Measurements from ENCODE around the gene ALDH7A1. TPM values are rescaled to one million over a fixed set of nuclear protein-coding genes. Genes with fewer than 3 reads are reported as not detected.

Gene ALDH7A1
- total and polyA plus RNA-seq, 8 donors: 15.9 to 28.7 (median 22.7) TPM

DNA sequence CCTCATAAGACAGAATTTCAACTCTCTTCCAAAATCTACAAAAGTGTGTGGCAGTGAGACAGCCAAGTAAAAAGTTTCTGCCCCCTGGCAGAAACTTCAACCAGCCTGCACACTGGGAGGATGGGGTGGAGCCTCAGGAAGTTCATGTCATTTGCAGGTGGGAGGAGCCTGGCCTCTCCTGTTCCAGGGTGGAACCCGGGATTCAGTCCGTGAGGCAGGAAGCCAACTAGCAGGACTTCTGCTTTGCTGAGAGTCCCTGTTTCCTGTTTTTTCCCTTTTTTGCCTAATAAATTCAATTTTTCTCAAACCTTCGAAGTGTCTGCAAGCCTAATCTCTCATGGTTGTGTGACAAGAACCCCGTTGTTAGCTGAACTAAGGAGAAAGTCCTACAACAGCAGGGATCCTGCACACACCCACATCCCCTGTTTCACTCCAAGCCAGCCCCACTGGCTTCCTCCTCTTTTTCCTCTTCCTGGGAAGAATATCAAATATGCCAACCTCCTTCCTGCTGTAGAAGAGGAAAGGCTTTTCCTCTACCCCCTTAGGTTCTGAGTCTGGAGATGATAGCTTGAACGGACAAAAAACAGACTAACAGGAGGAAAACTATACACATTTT lies 69.3 kb downstream of the ALDH7A1 start:
- H3K36me3 ChIP-seq: no peaks in the 10 kb centered on the region
- WGBS, 2 donors: 47 to 58% methylated on average over 5 of the region's 5 CpGs
- H3K4me1 ChIP-seq: peaks cover 0 to 4% (median 0%) of the 10 kb centered on the region in 3 donors
- FAIRE-seq (no peak), DNase-seq (peak in 1 of 6 donors; percentile 31), ATAC-seq (peak in 3 of 4 donors; percentile 29 to 53 (median 42))
- intact Hi-C loops (cut with DNase I): no loop called here
- H3K9me3 ChIP-seq: no peaks in the 10 kb centered on the region
- H3K27me3 ChIP-seq: no peaks in the 10 kb centered on the region
- H3K4me3 ChIP-seq: no peak overlapping the region
- TF ChIP-seq, protein P1, sequence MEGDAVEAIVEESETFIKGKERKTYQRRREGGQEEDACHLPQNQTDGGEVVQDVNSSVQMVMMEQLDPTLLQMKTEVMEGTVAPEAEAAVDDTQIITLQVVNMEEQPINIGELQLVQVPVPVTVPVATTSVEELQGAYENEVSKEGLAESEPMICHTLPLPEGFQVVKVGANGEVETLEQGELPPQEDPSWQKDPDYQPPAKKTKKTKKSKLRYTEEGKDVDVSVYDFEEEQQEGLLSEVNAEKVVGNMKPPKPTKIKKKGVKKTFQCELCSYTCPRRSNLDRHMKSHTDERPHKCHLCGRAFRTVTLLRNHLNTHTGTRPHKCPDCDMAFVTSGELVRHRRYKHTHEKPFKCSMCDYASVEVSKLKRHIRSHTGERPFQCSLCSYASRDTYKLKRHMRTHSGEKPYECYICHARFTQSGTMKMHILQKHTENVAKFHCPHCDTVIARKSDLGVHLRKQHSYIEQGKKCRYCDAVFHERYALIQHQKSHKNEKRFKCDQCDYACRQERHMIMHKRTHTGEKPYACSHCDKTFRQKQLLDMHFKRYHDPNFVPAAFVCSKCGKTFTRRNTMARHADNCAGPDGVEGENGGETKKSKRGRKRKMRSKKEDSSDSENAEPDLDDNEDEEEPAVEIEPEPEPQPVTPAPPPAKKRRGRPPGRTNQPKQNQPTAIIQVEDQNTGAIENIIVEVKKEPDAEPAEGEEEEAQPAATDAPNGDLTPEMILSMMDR (IDR thresholded peaks at IDR 0.05): no peak
- H3K27ac ChIP-seq: no peak overlapping the region

DNA sequence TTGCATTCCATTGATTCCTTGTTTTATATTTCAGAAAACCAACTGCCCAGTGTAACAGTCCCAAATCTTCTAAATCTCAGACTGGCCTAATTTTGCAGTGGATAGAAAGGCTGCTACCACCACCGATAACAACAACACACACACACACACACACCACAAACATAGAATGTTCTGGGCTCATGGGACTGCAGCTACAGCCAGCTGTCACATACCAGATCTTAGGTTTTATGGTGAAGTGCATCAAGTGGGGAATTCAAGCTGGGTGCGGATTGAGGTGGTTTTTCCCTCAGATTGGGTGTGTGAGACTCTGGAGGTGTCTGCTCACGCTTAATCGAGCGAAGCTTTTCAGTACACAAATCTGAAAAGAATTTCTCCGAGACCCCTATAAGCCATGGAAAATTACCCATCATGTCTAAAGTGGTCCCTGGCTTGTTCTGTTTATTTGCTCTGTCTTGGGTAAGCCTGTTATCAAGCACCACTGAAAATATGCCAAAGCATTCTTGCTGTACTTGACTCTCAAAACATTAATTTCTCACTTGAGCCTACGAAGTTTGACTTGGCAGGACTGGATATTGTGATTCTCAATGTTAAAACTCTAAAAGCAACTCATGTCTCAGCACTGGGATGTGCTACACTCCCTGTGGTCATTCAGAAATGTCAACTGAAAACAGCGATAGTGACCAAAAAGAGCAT lies 71.1 kb downstream of the ALDH7A1 start:
- WGBS, 2 donors: 77 to 78% methylated on average over 8 of the region's 8 CpGs
- DNase-seq (no peak), FAIRE-seq (no peak), ATAC-seq (no peak)
- no peak overlapping the region for H3K4me3 ChIP-seq
- intact Hi-C loops (cut with DNase I): no loop called here
- TF ChIP-seq, protein P1 (IDR thresholded peaks at IDR 0.05): no peak
- no peak overlapping the region for H3K27ac ChIP-seq
- no peaks in the 10 kb centered on the region for H3K9me3 ChIP-seq
- no peaks in the 10 kb centered on the region for H3K36me3 ChIP-seq
- H3K27me3 ChIP-seq: no peaks in the 10 kb centered on the region
- H3K4me1 ChIP-seq: peaks cover 0 to 7% (median 0%) of the 10 kb centered on the region in 3 donors

DNA sequence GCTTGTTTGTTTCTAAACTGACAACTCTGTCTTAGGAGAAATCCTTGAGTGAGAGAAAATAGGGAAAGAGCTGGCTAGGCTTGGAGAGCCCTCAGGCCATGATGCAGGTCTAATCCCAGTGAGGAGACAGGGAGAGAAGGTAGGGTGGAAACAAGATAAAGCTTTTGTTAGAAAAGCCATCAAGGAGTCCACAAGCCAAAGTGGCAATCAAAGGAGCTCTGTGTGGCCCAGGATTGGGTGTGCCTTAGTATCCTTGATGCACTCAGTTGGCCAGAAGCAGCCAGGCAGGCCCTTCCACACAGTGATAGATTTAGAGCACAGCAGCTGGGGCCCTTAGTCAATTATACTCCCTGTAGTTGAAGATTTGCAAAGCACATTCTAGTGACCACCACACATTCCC lies 73.9 kb downstream of the ALDH7A1 start:
- Histone ChIP-seq H3K36me3 (no peaks in the 10 kb centered on the region), H3K27ac (no peak overlapping the region), H3K27me3 (no peaks in the 10 kb centered on the region), H3K4me3 (no peak overlapping the region), H3K4me1 (peaks cover 0 to 7% (median 0%) of the 10 kb centered on the region in 3 donors), H3K9me3 (no peaks in the 10 kb centered on the region)
- ATAC-seq (no peak), FAIRE-seq (no peak), DNase-seq (no peak)
- TF ChIP-seq, protein P1 (IDR thresholded peaks at IDR 0.05): no peak
- intact Hi-C loops (cut with DNase I): no loop called here

GRCh38 chr5:126520593-126520953 lies 74.4 kb downstream of the ALDH7A1 start:
- ATAC-seq: no peak
- no peak for FAIRE-seq
- H3K9me3 ChIP-seq: no peaks in the 10 kb centered on the region
- H3K27ac ChIP-seq: no peak overlapping the region
- TF ChIP-seq, protein P1 (IDR thresholded peaks at IDR 0.05): no peak
- no peak for DNase-seq
- H3K36me3 ChIP-seq: no peaks in the 10 kb centered on the region
- H3K27me3 ChIP-seq: no peaks in the 10 kb centered on the region
- peaks cover 0 to 7% (median 0%) of the 10 kb centered on the region in 3 donors for H3K4me1 ChIP-seq
- intact Hi-C loops (cut with DNase I): no loop called here
- no peak overlapping the region for H3K4me3 ChIP-seq

All from pancreas (tissue), 10 donors.